PC-9 (cell line): ENCODE measurements around the gene MRLN.

Experiments used
- EZH2 ChIP-seq: fragments of 200-600 bp; sonication (generic); IDR thresholded peaks from 2 replicates; pipeline ENCODE4 v1.8.0; 2017; ENCODE audit warnings: antibody characterized with exemption, low read depth
- TF ChIP-seq, protein P1 (sequence below): fragments of 200-600 bp; sonication (generic); conservative IDR thresholded peaks from 2 replicates; pipeline ENCODE4 v1.6.1; 2017; ENCODE audit warnings: mixed run types, antibody characterized with exemption, mild to moderate bottlenecking, moderate library complexity

DNA sequence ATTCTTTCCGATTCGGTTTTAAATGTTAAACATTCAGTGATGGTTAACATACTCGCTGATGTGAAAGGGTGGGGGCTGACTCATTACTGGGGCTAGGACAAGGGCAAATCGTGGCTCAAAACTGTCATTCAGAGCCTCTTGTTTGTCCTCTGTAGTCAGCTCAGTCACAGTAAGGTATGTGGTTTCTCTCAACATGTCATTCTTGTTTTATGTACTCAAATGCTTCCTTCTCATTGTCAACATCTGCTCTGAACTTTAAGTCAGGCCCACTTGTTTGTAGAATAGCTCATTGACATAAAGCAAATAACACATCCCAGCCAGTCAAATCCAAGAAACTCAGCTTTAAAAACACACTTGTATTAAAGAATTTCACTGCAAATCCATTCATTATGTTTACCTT is 50.9 kb downstream of the MRLN start:
- TF ChIP-seq, protein P1, sequence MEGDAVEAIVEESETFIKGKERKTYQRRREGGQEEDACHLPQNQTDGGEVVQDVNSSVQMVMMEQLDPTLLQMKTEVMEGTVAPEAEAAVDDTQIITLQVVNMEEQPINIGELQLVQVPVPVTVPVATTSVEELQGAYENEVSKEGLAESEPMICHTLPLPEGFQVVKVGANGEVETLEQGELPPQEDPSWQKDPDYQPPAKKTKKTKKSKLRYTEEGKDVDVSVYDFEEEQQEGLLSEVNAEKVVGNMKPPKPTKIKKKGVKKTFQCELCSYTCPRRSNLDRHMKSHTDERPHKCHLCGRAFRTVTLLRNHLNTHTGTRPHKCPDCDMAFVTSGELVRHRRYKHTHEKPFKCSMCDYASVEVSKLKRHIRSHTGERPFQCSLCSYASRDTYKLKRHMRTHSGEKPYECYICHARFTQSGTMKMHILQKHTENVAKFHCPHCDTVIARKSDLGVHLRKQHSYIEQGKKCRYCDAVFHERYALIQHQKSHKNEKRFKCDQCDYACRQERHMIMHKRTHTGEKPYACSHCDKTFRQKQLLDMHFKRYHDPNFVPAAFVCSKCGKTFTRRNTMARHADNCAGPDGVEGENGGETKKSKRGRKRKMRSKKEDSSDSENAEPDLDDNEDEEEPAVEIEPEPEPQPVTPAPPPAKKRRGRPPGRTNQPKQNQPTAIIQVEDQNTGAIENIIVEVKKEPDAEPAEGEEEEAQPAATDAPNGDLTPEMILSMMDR, result no peak
- no peak for TF ChIP-seq EZH2
